Measurements from ENCODE around the gene ZNF575. TPM values are rescaled to one million over a fixed set of nuclear protein-coding genes. Genes with fewer than 3 reads are reported as not detected.
A peak's percentile ranks its signal among the peaks of the same experiment; 100 is the strongest.

Gene ZNF575
- total RNA-seq, 1 experiment from 2014 or later, result 2.8 TPM

- peak within 1 kb of the TSS; percentile 24 for H3K27ac Mint-ChIP-seq (ENCODE audit: unreplicated experiment)
- no TSS peak for BruUV-seq (replicated peaks)
- peaks cover 26% of the 10 kb centered on the region for H3K4me1 Mint-ChIP-seq (ENCODE audit: low read depth, unreplicated experiment)
- peaks cover 29% of the 10 kb centered on the region for H3K36me3 Mint-ChIP-seq (ENCODE audit: insufficient read depth, unreplicated experiment)
- intact Hi-C loops (cut with micrococcal nuclease; ENCODE audit: unreplicated experiment), result no loop called here
- H3K27me3 Mint-ChIP-seq (ENCODE audit: unreplicated experiment), result no peaks in the 10 kb centered on the region
- CTCF ChIA-PET, result interaction anchor here (0.5 to 2.8 kb wide), 13 partner anchors 10 to 272 kb away, joined by 3 to 20 read pairs (median 6); partner anchors contain the start of gene LYPD3
- no peaks in the 10 kb centered on the region for H3K9me3 Mint-ChIP-seq (ENCODE audit: low read depth, unreplicated experiment)
- DNase-seq, result peak; percentile 65
- no peak for TF ChIP-seq CTCF (IDR thresholded peaks at IDR 0.05; ENCODE audit: unreplicated experiment)
- peak within 1 kb of the TSS; percentile 97 for H3K4me3 Mint-ChIP-seq (ENCODE audit: low read depth, unreplicated experiment)
Measured at GRCh38 chr19:43504426-43505185, 28.4 kb upstream of the ZNF575 start, which contains the start of gene PHLDB3. Gene PHLDB3, minus strand, starts transcription at chr19:43504746. Its CDS starts 628 bp downstream, at chr19:43504118.

GRCh38 chr19:43505186-43505456 is 27.9 kb upstream of the ZNF575 start:
- TF ChIP-seq CTCF (IDR thresholded peaks at IDR 0.05; ENCODE audit: unreplicated experiment), result no peak
- intact Hi-C loops (cut with micrococcal nuclease; ENCODE audit: unreplicated experiment), result no loop called here
- DNase-seq, result no peak
- Mint-ChIP-seq H3K9me3 (ENCODE audit: low read depth, unreplicated experiment) (no peaks in the 10 kb centered on the region), H3K4me3 (ENCODE audit: low read depth, unreplicated experiment) (peak overlapping the region; percentile 97), H3K27me3 (ENCODE audit: unreplicated experiment) (no peaks in the 10 kb centered on the region), H3K4me1 (ENCODE audit: low read depth, unreplicated experiment) (peaks cover 26% of the 10 kb centered on the region), H3K27ac (ENCODE audit: unreplicated experiment) (peak overlapping the region; percentile 24), H3K36me3 (ENCODE audit: insufficient read depth, unreplicated experiment) (peaks cover 29% of the 10 kb centered on the region)
- CTCF ChIA-PET, result interaction anchor here (0.5 to 2.8 kb wide), 4 partner anchors 12 to 58 kb away, joined by 4 to 20 read pairs (median 12); partner anchors contain the start of gene LYPD3
- no TSS peak for BruUV-seq (replicated peaks)

GRCh38 chr19:43505941-43506340 is 27.0 kb upstream of the ZNF575 start:
- no peak for DNase-seq
- H3K27me3 Mint-ChIP-seq (ENCODE audit: unreplicated experiment), result no peaks in the 10 kb centered on the region
- intact Hi-C loops (cut with micrococcal nuclease; ENCODE audit: unreplicated experiment), result no loop called here
- no peak for TF ChIP-seq CTCF (IDR thresholded peaks at IDR 0.05; ENCODE audit: unreplicated experiment)
- no peak overlapping the region for H3K4me3 Mint-ChIP-seq (ENCODE audit: low read depth, unreplicated experiment)
- H3K4me1 Mint-ChIP-seq (ENCODE audit: low read depth, unreplicated experiment), result peaks cover 26% of the 10 kb centered on the region
- no peak overlapping the region for H3K27ac Mint-ChIP-seq (ENCODE audit: unreplicated experiment)
- no peaks in the 10 kb centered on the region for H3K9me3 Mint-ChIP-seq (ENCODE audit: low read depth, unreplicated experiment)
- no TSS peak for BruUV-seq (replicated peaks)
- CTCF ChIA-PET, result interaction anchor here (0.6 to 2.8 kb wide), 3 partner anchors 14 to 59 kb away, joined by 3 to 20 read pairs (median 17); no protein-coding TSS in a partner anchor
- peaks cover 36% of the 10 kb centered on the region for H3K36me3 Mint-ChIP-seq (ENCODE audit: insufficient read depth, unreplicated experiment)

- CTCF ChIA-PET, result no interaction called here
- DNase-seq, result no peak
- Mint-ChIP-seq H3K36me3 (ENCODE audit: insufficient read depth, unreplicated experiment) (peaks cover 36% of the 10 kb centered on the region), H3K4me3 (ENCODE audit: low read depth, unreplicated experiment) (no peak overlapping the region), H3K9me3 (ENCODE audit: low read depth, unreplicated experiment) (no peaks in the 10 kb centered on the region), H3K27ac (ENCODE audit: unreplicated experiment) (no peak overlapping the region), H3K4me1 (ENCODE audit: low read depth, unreplicated experiment) (peaks cover 26% of the 10 kb centered on the region), H3K27me3 (ENCODE audit: unreplicated experiment) (no peaks in the 10 kb centered on the region)
- TF ChIP-seq CTCF (IDR thresholded peaks at IDR 0.05; ENCODE audit: unreplicated experiment), result no peak
- intact Hi-C loops (cut with micrococcal nuclease; ENCODE audit: unreplicated experiment), result no loop called here
- no TSS peak for BruUV-seq (replicated peaks)
Measured at GRCh38 chr19:43506629-43507028, 26.4 kb upstream of the ZNF575 start.

Data from Calu3 (cell line).